ENCODE data around the gene ADARB1.

The ADARB1 gene

GRCh38 chr21:45039317-45040156, 34.8 kb upstream of the ADARB1 start:
- DNase-seq = no peak

- DNase-seq = no peak
Observed at GRCh38 chr21:45040157-45040711, 34.1 kb upstream of the ADARB1 start.

- no peak for DNase-seq
Observed at GRCh38 chr21:45040739-45041138, 33.6 kb upstream of the ADARB1 start.

- no peak for DNase-seq
Observed at GRCh38 chr21:45041351-45041805, 33.0 kb upstream of the ADARB1 start.

- DNase-seq = no peak
Observed at GRCh38 chr21:45041984-45042663, 32.3 kb upstream of the ADARB1 start.

GRCh38 chr21:45042664-45043161, 31.7 kb upstream of the ADARB1 start:
- DNase-seq = no peak

GRCh38 chr21:45043541-45044020, 30.8 kb upstream of the ADARB1 start:
- DNase-seq = no peak

GRCh38 chr21:45045481-45045880, 28.9 kb upstream of the ADARB1 start:
- DNase-seq = no peak

GRCh38 chr21:45047257-45047656, 27.1 kb upstream of the ADARB1 start:
- DNase-seq = no peak

- no peak for DNase-seq
Observed at GRCh38 chr21:45048026-45048698, 26.2 kb upstream of the ADARB1 start.

GRCh38 chr21:45048968-45049367, 25.4 kb upstream of the ADARB1 start:
- no peak for DNase-seq

GRCh38 chr21:45049714-45050344, 24.6 kb upstream of the ADARB1 start:
- DNase-seq = no peak

- DNase-seq = no peak
Observed at GRCh38 chr21:45050345-45050796, 24.0 kb upstream of the ADARB1 start.

- DNase-seq = no peak
Observed at GRCh38 chr21:45050797-45051489, 23.4 kb upstream of the ADARB1 start.

- DNase-seq = no peak
Observed at GRCh38 chr21:45051580-45052434, 22.6 kb upstream of the ADARB1 start.

GRCh38 chr21:45052960-45053359, 21.4 kb upstream of the ADARB1 start:
- no peak for DNase-seq

GRCh38 chr21:45053561-45054226, 20.7 kb upstream of the ADARB1 start:
- DNase-seq = no peak

GRCh38 chr21:45054227-45054926, 20.0 kb upstream of the ADARB1 start:
- DNase-seq = no peak

- DNase-seq = no peak
Observed at GRCh38 chr21:45054927-45055612, 19.3 kb upstream of the ADARB1 start.

Data from amniotic stem cell (primary cell).